ENCODE results near the gene NRARP.

NRARP gene

DNA sequence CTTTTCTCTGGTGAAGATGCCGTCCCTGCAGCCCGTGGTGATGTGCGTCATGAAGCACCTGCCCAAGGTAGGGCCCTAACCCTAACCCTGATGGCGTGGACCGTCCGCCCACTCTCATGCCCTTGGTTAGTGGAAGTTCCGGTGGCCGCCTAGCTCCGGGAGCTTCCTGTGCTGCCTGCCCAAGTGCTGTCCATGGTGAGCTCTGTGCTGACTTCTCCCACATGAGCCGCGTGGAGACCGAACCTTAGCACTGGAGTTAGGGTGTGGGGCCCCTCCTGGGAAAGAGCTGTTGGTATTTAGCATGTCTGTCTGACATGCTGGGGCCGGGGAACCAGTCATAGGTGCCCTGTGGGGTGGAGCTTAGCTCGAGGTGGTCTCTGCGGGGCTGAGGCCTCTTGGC lies 45.7 kb downstream of the NRARP start:
- TF ChIP-seq, protein P1, sequence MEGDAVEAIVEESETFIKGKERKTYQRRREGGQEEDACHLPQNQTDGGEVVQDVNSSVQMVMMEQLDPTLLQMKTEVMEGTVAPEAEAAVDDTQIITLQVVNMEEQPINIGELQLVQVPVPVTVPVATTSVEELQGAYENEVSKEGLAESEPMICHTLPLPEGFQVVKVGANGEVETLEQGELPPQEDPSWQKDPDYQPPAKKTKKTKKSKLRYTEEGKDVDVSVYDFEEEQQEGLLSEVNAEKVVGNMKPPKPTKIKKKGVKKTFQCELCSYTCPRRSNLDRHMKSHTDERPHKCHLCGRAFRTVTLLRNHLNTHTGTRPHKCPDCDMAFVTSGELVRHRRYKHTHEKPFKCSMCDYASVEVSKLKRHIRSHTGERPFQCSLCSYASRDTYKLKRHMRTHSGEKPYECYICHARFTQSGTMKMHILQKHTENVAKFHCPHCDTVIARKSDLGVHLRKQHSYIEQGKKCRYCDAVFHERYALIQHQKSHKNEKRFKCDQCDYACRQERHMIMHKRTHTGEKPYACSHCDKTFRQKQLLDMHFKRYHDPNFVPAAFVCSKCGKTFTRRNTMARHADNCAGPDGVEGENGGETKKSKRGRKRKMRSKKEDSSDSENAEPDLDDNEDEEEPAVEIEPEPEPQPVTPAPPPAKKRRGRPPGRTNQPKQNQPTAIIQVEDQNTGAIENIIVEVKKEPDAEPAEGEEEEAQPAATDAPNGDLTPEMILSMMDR (IDR thresholded peaks at IDR 0.05; ENCODE audit: low read depth, low read length), result no peak
- H3K4me3 ChIP-seq (ENCODE audit: low read depth, low read length), result peak overlapping the region; percentile 93

DNA sequence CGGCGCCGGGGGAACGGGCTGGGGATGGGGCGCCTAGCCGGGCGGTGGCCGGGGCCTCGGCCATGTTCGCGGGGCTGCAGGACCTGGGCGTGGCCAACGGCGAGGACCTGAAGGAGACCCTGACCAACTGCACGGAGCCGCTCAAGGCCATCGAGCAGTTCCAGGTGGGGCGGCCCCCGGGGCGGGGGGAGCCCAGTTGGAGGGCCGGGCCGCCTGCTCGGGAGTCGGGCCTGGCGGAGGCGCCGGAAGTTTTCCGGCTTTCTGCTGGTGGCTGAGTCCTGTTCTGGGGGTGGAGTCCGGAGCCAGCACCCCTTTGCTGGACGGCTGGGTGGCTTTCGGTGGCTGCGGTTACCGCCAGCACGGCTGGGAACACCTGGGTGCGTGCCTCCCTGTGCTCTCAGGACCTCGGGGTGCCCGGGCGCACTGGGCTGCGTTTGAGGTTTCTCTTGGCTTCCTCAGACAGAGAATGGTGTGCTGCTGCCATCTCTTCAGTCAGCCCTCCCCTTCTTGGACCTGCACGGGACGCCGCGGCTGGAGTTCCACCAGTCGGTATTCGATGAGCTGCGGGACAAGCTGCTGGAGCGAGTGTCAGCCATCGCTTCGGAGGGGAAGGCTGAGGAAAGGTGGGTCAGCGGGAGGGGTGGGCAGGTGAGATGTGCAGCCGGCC lies 46.5 kb downstream of the NRARP start:
- peak overlapping the region; percentile 93 for H3K4me3 ChIP-seq (ENCODE audit: low read depth, low read length)
- TF ChIP-seq, protein P1 (IDR thresholded peaks at IDR 0.05; ENCODE audit: low read depth, low read length), result no peak

DNA sequence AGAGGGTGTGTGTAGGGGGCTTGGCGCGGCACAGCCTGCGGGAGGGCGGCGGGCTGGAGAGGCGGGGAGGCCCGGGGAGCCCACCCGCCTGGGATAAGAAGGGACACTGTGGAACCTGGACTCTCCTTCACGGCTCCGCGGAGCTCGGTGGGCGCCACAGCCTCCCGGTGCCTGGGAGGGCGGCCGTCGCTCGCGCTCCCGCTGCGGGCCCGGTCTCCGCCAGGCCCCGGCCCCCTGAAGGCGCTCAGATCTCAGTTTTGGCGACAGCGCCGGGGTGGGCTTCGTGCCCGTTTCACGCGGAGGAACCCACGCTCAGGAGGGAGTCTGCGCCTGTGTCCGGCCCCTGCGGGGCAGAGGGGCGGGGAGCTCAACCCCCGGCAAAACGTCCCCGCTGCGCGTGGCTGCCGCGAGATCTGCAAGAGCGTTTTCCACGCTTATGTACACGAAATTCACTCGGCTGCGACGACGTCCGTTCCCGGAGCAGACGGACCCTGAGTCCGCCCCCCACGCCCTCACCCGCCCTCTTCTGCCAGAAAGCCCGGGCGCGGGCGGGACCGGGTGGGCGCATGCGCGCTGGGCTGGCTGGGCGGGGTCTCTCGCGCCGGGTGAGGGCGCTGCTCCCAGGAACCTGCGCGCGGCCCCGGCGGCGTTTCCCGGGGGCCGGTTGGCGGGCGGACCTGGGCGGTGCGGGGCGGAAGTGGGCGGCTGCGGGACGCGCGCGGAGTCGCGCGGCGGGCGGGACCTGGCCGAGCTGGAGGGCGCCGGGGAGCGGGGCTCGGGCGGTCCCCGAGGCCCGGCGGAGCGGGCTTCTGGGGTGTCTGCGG lies 47.2 kb downstream of the NRARP start, which contains the start of gene NELFB:
TSS of gene NELFB (plus strand) at position 704 of the 824 bp plus-strand sequence.
- peak within 1 kb of the TSS; percentile 93 for H3K4me3 ChIP-seq (ENCODE audit: low read depth, low read length)

DNA sequence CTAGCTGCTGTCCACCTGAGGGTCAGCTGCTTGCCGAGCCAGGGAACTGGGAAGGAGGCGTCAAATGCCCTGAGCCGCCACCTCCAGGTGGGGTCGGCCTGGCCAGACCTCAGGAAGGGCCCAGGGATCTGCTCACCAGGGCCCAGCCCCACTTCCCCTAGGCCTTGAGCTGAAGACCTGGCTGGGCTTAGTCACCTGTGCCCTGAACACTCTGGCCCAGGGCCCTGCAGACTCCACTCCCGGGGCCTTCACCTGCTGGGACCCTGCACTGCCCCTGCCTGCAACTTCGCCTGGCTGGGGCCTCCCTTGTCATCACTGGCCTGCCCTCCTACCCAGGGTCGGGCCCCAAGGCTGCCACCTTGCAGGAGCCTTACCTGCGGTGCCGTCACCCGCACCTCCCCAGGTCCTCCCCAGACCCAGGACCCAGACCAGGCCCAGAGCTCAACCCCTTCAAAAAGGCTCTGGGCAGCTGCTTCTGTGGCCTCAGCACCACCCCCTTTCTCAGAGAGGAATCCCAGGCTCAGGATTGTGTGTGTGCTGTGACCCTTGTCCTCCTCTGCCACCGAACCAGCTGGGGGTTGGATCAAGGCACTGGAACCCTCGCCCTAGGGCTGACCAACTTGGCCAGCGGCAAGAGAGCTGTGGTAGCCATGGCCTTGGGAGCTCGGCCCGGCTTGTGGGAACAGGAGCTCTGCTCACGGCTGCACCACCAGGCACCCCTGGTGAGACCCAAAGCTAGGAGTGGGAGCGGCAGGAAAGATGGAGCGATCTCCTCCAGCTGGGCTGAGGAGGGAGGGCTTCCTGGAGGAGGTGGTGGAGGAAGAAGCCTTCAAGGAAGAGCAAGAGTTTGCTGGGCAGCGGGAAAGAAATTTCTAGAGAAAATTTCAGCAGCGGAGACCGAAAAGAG lies 48.1 kb downstream of the NRARP start:
- H3K4me3 ChIP-seq (ENCODE audit: low read depth, low read length), result peak overlapping the region; percentile 93
- TF ChIP-seq, protein P1 (IDR thresholded peaks at IDR 0.05; ENCODE audit: low read depth, low read length), result no peak

More for the DNA sequence above, 47.2 kb downstream of the NRARP start, which contains the start of gene NELFB:
- TF ChIP-seq, protein P1 (IDR thresholded peaks at IDR 0.05; ENCODE audit: low read depth, low read length), result no peak

DNA sequence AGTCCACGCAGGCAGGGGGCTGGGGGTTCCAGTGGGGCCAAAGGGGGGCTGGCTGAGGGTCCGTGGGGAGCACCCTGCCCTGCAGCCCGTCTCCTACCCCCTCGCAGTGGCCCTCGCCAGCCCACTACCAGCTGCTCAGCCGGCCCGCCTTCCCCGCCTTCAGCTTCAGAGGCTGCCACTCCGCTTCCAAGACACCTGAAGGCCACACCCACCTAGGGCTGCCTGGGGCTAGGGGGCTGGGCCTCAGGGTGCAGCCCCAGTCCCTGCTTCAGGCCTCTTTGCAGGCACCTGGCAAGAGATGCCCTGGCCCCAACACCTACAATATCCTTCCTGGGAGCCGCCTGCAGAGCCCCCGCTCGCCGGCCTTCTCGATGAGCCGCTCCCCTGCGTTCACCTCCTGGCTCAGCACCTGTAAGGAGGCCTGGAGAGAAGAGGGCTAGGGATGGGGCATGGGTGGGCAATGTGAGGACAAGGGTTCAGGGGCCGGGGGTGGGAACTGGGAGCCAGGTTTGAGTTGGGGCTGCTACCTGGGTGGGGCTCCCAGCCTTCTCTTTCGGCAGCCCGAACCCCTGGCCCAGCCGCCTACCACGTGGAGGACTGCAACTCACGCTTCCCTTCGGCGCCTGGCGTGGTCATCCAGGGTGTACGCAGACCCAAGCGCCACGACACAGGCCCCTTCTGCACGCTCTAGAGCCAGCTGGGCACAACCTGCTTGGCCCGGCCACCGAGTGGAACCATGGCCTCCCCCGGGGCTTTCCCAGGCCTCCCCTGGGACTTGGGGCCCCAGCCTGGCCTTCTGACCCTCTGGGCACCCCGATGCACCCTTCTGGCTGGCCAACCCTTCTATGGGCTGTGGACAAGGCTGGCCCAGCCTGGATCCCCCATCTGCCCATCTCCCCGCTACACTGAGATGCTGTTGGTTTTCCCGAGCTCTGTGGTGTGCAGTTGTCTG lies 49.2 kb downstream of the NRARP start:
- no peak overlapping the region for H3K4me3 ChIP-seq (ENCODE audit: low read depth, low read length)
- TF ChIP-seq, protein P1 (IDR thresholded peaks at IDR 0.05; ENCODE audit: low read depth, low read length), result no peak
